Psoas muscle (tissue), 8 donors: ENCODE measurements around the gene SIM1. TPM values are rescaled to one million over a fixed set of nuclear protein-coding genes. Genes with fewer than 3 reads are reported as not detected.

ENCODE experiments used
- ATAC-seq, 4 donors: fragments of 200-7000 bp; cut with Tn5 transposase; one replicate each; pipeline ENCODE4 v1.9.1; 2020; ENCODE audit warnings: moderate library complexity in 3 of 4, mild to moderate bottlenecking in 2 of 4
- DNase-seq, 2 donors: peaks; one replicate each; pipeline ENCODE4 v3.0.0-alpha.2; 2020
- H3K27ac ChIP-seq: fragments of 200-600 bp; one replicate; pipeline ENCODE4 v1.8.0; 2022
- H3K27me3 ChIP-seq, 3 donors: fragments of 200-600 bp in 1 of 3; one replicate each; pipeline versions ENCODE4 v1.6.1 to v1.8.0; 2013 to 2022; ENCODE audit warnings: low read length in 2 of 3, mild to moderate bottlenecking in 2 of 3, moderate library complexity in 1 of 3; ENCODE audit not compliant: insufficient read depth in 3 of 3
- H3K36me3 ChIP-seq, 2 donors: fragments of 200-600 bp in 1 of 2; one replicate each; pipeline versions ENCODE4 v1.6.1 to v1.8.0; 2013 to 2022; ENCODE audit warnings: low read depth in 1 of 2, mild to moderate bottlenecking in 1 of 2, moderate library complexity in 1 of 2; ENCODE audit not compliant: insufficient read depth in 1 of 2
- H3K4me1 ChIP-seq: fragments of 200-600 bp; one replicate; pipeline ENCODE4 v1.8.0; 2022
- H3K4me3 ChIP-seq: fragments of 200-600 bp; one replicate; pipeline ENCODE4 v1.8.0; 2022; ENCODE audit warnings: mild to moderate bottlenecking
- H3K9me3 ChIP-seq: fragments of 200-600 bp; one replicate; pipeline ENCODE4 v1.8.0; 2022
- CTCF ChIP-seq: fragments of 200-600 bp; IDR thresholded peaks from one replicate; pipeline ENCODE4 v1.8.0; 2022; ENCODE audit warnings: antibody characterized with exemption
- WGBS, 3 donors: extraction: QIAGEN DNeasy Blood & Tissue Kit; methylation state at CpG; one replicate each; pipeline versions ENCODE4 v1.1.6 to v1.1.7; 2013; 5-methylcytosine and 5-hydroxymethylcytosine counted together
- intact Hi-C, 2 donors: fragments of 100-400 bp; cut with DNase I; formaldehyde crosslinking; loops; one replicate each; pipeline versions ENCODE4 v1.11.0 to v1.14.2; 2022
- polyA plus RNA-seq, 3 donors: library from polyadenylated mRNA; stranded (reverse); fragments of 200-250 nt; gene quantifications; one replicate each; pipeline ENCODE4 v1.2.3, GENCODE V29; 2013
- total RNA-seq, 4 donors: library from RNA; stranded (reverse); fragmentation: NEBNext Ultra II Directional in 2 of 4; extraction: Animal tissue kit (Norgen Biotek cat#: 25700) in 2 of 4; gene quantifications; one replicate each; pipeline versions ENCODE4 v1.2.1 to v1.2.4, GENCODE V29; 2021 to 2023
- donor health status: healthy with polysubstance abuse.
- donor health status: DM: no; HTN: no; CAD: no; lungs with moderate emphysema.
- donor health status: Bipolar disorder and iron deficiency.
- donor health status: healthy.
- donor health status: DM: yes; HTN: yes; CAD: no.
- donor health status: DM: no; HTN: no; CAD: no.
- donor health status: DM: no; HTN: no; CAD: no.
- donor health status: DM: yes; HTN: yes; CAD: no.

Gene SIM1
- total and polyA plus RNA-seq, 7 donors: 0.60 to 14.4 (median 4.7) TPM

GRCh38 chr6:100449239-100449691, 15.5 kb downstream of the SIM1 start:
- intact Hi-C loops: no loop called here
- TF ChIP-seq CTCF: no peak
- no peak overlapping the region for H3K4me3 ChIP-seq

GRCh38 chr6:100447900-100448748, 16.6 kb downstream of the SIM1 start:
- Histone ChIP-seq H3K4me3 (no peak overlapping the region), H3K36me3 (peaks cover 0 to 65% of the 10 kb centered on the region in 2 donors), H3K27ac (no peak overlapping the region), H3K9me3 (no peaks in the 10 kb centered on the region), H3K4me1 (peaks cover 9% of the 10 kb centered on the region), H3K27me3 (peaks cover 0 to 27% (median 2%) of the 10 kb centered on the region in 3 donors)
- WGBS, 3 donors: 57 to 71% (median 61%) methylated on average over 47 of the region's 47 CpGs
- intact Hi-C loops: no loop called here
- no peak for DNase-seq
- ATAC-seq: no peak
- no peak for TF ChIP-seq CTCF

More at GRCh38 chr6:100449239-100449691, 15.5 kb downstream of the SIM1 start:
- DNase-seq (no peak), ATAC-seq (no peak)
- WGBS, 3 donors: 64 to 67% (median 65%) methylated on average over 38 of the region's 38 CpGs
- Histone ChIP-seq H3K9me3 (no peaks in the 10 kb centered on the region), H3K27me3 (peaks cover 0 to 27% (median 3%) of the 10 kb centered on the region in 3 donors), H3K4me1 (peaks cover 15% of the 10 kb centered on the region), H3K27ac (no peak overlapping the region), H3K36me3 (peaks cover 0 to 57% of the 10 kb centered on the region in 2 donors)

GRCh38 chr6:100447081-100447899, 17.4 kb downstream of the SIM1 start:
- Histone ChIP-seq H3K4me3 (peak overlapping the region; percentile 29), H3K36me3 (peaks cover 0 to 65% of the 10 kb centered on the region in 2 donors), H3K27me3 (peaks cover 0 to 22% (median 2%) of the 10 kb centered on the region in 3 donors), H3K9me3 (no peaks in the 10 kb centered on the region), H3K27ac (no peak overlapping the region), H3K4me1 (peaks cover under 1% of the 10 kb centered on the region)
- no peak for DNase-seq
- peak in 1 of 4 donors; percentile 21 for ATAC-seq
- TF ChIP-seq CTCF: no peak
- WGBS, 3 donors: 47 to 53% (median 52%) methylated on average over 38 of the region's 38 CpGs
- intact Hi-C loops: no loop called here

- intact Hi-C loops: no loop called here
- TF ChIP-seq CTCF: no peak
- Histone ChIP-seq H3K27ac (no peak overlapping the region), H3K36me3 (peaks cover 3 to 65% of the 10 kb centered on the region in 2 donors), H3K27me3 (peaks cover 0 to 20% (median 2%) of the 10 kb centered on the region in 3 donors), H3K4me3 (peak overlapping the region; percentile 29), H3K4me1 (no peaks in the 10 kb centered on the region), H3K9me3 (no peaks in the 10 kb centered on the region)
- ATAC-seq (peak in 2 of 4 donors; percentile 59 to 78), DNase-seq (peak in 1 of 2 donors; percentile 55)
- 27 to 37% (median 34%) methylated on average over 23 of the region's 23 CpGs for WGBS, 3 donors
Measured at GRCh38 chr6:100446115-100447080, 18.3 kb downstream of the SIM1 start.
